Activated T-cell treated with anti-CD3 and anti-CD28 coated beads, Interleukin-2, amount 50 U/mL, for 72 hours (primary cell): Measurements from ENCODE around the gene AQP7. TPM values are rescaled to one million over a fixed set of nuclear protein-coding genes. Genes with fewer than 3 reads are reported as not detected.
"Not testable (repeated sequence)": the region's sequence is repeated elsewhere in the genome, so short reads cannot be mapped to it uniquely, and the experiment has no call there.

ENCODE experiments used
- ATAC-seq, 2 donors: fragments of 150-1000 bp; cut with Tn5 transposase; replicated peaks in 1 of 2; 2 replicates each; pipeline ENCODE4 v1.10.0; 2021; ENCODE audit warnings: moderate library complexity in 2 of 2, mild to moderate bottlenecking in 1 of 2
- DNase-seq, 2 donors: peaks; one replicate each; pipeline ENCODE4 v3.0.0; 2021 to 2022; ENCODE audit warnings: mixed read lengths in 1 of 2
- H3K27ac Mint-ChIP-seq: one replicate; pipeline ENCODE4 v1.8.0; 2022; ENCODE audit warnings: mild to moderate bottlenecking, moderate library complexity, mixed read lengths
- H3K27me3 Mint-ChIP-seq: one replicate; pipeline ENCODE4 v1.8.0; 2022; ENCODE audit warnings: low read depth, mixed read lengths
- H3K36me3 Mint-ChIP-seq, 2 donors: one replicate each; pipeline ENCODE4 v1.8.0; 2022; ENCODE audit warnings: mixed read lengths in 2 of 2, mild to moderate bottlenecking in 1 of 2; ENCODE audit not compliant: insufficient read depth in 2 of 2
- H3K4me1 Mint-ChIP-seq: one replicate; pipeline ENCODE4 v1.8.0; 2022; ENCODE audit warnings: low read depth, mixed read lengths
- H3K4me3 Mint-ChIP-seq, 2 donors: one replicate each; pipeline ENCODE4 v1.8.0; 2022; ENCODE audit warnings: mild to moderate bottlenecking in 2 of 2, mixed read lengths in 2 of 2, moderate library complexity in 2 of 2
- H3K9me3 Mint-ChIP-seq, 2 donors: one replicate each; pipeline ENCODE4 v1.8.0; 2022; ENCODE audit warnings: mixed read lengths in 2 of 2
- total RNA-seq, 2 donors: library from RNA; stranded (reverse); gene quantifications; one replicate each; pipeline ENCODE4 v1.2.3, GENCODE V29; 2022

The AQP7 gene
- total RNA-seq, 2 donors from 2014 or later = not detected

DNA sequence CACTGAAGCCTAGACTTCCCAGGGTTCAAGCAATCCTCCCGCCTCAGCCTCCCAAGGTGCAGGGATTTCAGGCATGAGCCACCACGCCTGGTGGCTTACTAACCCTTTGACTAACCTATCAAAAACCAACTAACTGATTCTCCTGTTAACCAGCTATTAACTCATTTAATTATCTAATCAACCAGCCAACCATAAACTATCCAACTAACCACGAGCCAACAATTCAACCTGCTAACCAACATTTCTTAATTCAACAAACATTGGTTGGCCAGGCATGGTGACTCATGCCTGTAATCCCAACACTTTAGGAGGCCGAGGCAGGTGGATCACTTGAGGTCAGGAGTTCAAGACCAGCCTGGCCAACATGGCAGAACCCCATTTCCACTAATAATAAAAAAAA lies 3.3 kb downstream of the AQP7 start:
- not testable (repeated sequence) for H3K36me3 Mint-ChIP-seq, H3K4me3 Mint-ChIP-seq, H3K9me3 Mint-ChIP-seq, ATAC-seq, DNase-seq, H3K27me3 Mint-ChIP-seq, H3K27ac Mint-ChIP-seq, H3K4me1 Mint-ChIP-seq

DNA sequence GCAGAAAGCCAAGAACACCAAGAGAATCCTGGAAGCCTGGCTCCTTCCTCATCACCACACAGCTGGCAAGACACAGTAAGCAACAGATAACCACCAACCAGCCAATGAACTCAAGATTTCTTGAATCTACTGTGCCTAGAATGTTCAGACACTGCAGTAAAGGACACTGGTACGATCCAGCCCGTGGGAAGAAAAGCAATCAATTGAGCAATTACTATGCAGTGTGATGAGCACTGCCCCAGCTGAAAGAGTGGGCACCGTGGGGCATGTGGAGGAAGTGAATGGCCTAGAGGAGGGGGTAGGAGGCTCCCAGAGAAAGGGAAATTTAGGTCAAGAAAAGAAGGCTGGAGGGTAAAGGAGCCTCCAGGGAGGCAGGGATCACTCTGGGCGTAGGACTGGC lies 4.6 kb downstream of the AQP7 start:
- H3K4me1 Mint-ChIP-seq, H3K36me3 Mint-ChIP-seq, H3K27me3 Mint-ChIP-seq, H3K4me3 Mint-ChIP-seq, ATAC-seq, H3K9me3 Mint-ChIP-seq, H3K27ac Mint-ChIP-seq, DNase-seq: not testable (repeated sequence)

DNA sequence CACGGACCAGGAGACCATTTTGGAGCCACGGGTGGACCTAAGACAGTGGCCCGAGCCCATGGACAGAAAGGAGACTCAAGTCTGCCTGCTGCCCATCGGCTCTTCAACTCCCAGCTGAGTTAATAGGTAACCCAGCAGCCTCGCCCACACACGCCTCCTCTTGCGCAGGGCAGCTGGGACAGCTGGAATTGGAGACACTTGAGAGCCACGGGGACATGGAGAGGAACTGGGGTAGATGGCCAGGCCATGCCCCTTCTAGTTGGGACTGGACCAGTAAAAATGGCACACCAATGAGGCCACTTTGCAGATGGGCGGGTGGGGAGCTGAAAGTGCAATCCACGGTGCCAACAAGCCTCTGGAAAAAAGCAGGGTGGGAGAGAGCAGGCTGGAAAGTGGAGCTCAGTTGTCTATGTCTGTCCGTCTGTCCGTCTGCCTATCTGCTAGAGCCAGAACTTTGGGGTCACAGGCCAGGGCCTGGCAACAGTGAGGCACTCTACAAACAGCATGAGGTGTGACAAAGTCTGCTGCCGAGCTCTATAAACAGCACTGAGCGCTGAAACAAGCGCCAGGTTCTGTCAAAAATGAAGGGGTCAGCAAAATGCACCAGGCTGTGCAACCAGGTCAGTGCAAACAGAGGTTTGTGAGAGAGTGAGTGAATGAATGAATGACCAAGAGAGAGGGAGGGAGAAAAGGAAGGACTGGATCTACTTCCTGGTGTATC lies 7.0 kb downstream of the AQP7 start:
- not testable (repeated sequence) for ATAC-seq, H3K27me3 Mint-ChIP-seq, H3K36me3 Mint-ChIP-seq, H3K4me1 Mint-ChIP-seq, H3K4me3 Mint-ChIP-seq, H3K9me3 Mint-ChIP-seq, H3K27ac Mint-ChIP-seq, DNase-seq

DNA sequence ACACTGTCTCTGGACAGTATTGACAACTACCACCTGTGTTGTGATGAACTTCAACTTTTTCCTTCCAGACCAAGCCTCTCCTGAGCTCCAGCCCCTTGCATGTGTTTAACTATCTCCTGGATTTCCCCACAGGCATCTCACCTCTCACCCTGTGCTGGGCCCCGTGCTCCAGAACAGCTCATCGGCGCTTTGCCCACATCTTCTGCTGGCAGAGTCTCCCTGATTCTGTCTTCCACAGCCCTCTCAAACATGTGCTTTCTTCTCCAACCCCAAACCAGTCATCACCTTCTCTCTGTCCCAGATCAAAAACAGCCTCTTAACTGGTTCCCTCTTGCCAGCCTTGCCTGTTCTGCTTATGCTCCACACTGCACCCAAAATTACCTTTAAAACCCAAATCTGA lies 8.4 kb downstream of the AQP7 start:
- H3K36me3 Mint-ChIP-seq, H3K9me3 Mint-ChIP-seq, H3K4me3 Mint-ChIP-seq, H3K4me1 Mint-ChIP-seq, H3K27ac Mint-ChIP-seq, ATAC-seq, DNase-seq, H3K27me3 Mint-ChIP-seq: not testable (repeated sequence)

DNA sequence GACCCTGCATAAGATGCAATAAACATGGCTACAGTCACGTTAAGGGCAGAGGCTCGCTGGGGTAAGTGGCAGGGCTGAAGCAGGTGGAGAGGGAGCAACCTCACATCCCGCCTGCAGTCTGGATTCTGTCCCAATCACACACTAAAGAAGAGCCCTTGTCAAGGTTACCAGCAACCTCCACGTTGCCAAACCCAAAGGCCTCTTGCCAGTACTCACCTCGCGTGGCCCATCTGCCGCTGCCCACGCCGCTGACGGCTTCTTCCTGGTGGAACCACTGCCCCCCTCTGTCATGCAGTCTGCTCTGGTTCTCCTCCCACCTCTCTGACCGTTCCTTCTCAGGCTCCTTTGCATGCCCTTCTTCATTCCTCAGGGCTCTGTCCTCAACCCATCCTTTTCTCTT lies 8.8 kb downstream of the AQP7 start:
- Mint-ChIP-seq H3K27ac (no peak overlapping the region), H3K4me1 (peaks cover 4% of the 10 kb centered on the region), H3K4me3 (no peak overlapping the region), H3K27me3 (no peaks in the 10 kb centered on the region), H3K9me3 (no peaks in the 10 kb centered on the region), H3K36me3 (no peaks in the 10 kb centered on the region)
- DNase-seq (no peak), ATAC-seq (no peak)

DNA sequence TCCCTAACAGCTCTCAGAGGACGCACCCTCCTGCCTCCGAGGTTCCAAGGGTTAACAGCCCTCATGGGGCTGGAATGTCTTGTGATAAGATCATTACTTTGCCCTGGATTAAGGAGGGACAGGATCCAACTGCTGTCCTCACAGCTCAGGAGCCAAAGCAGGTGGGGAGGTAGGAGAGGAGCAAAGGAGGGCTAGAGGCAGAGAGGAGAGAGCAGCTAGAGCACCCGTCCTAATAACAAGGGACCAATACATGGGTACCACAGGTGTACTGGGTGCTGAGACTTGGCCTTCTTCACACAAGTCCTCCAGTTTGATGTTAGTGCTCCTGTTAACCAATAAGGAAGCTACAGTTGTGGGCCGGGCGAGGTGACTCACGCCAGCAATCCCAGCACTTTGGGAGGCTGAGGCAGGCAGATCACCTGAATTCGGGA lies 9.8 kb downstream of the AQP7 start:
- H3K4me3 Mint-ChIP-seq, H3K4me1 Mint-ChIP-seq, H3K36me3 Mint-ChIP-seq, H3K27ac Mint-ChIP-seq, H3K27me3 Mint-ChIP-seq, DNase-seq, ATAC-seq, H3K9me3 Mint-ChIP-seq: not testable (repeated sequence)

DNA sequence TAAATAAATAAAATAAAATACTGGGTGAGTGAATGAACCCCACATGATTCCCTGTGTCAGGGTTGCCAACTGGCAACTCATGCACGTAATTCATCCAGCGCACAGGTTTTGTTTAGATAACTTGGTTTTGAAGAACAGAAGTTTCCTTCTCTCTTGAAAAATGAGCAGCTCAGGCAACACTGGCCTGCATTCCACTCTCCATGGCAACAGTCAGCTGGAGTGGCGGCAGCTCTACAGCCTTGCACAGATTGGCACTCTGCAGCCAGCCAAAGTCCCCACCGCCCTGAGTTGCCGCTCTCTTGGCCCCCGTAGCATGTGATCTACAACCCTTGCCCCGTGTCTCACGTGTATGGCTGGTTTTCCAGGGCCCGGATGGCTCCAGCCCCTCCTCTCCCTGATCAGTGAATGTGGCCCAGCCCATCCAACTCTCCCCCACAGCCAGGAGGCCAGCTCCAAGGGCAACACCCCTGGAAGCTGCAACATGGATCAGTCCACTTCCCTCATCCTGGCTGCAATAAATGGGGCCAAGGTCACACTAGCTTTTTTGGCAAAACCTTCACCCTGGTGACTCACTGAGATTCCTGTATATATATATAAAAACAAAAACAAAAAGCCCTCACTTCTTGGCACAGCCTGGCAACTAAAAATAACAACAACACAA lies 11.1 kb downstream of the AQP7 start:
- not testable (repeated sequence) for H3K27me3 Mint-ChIP-seq, H3K36me3 Mint-ChIP-seq, H3K4me3 Mint-ChIP-seq, H3K4me1 Mint-ChIP-seq, H3K27ac Mint-ChIP-seq, H3K9me3 Mint-ChIP-seq, ATAC-seq, DNase-seq

DNA sequence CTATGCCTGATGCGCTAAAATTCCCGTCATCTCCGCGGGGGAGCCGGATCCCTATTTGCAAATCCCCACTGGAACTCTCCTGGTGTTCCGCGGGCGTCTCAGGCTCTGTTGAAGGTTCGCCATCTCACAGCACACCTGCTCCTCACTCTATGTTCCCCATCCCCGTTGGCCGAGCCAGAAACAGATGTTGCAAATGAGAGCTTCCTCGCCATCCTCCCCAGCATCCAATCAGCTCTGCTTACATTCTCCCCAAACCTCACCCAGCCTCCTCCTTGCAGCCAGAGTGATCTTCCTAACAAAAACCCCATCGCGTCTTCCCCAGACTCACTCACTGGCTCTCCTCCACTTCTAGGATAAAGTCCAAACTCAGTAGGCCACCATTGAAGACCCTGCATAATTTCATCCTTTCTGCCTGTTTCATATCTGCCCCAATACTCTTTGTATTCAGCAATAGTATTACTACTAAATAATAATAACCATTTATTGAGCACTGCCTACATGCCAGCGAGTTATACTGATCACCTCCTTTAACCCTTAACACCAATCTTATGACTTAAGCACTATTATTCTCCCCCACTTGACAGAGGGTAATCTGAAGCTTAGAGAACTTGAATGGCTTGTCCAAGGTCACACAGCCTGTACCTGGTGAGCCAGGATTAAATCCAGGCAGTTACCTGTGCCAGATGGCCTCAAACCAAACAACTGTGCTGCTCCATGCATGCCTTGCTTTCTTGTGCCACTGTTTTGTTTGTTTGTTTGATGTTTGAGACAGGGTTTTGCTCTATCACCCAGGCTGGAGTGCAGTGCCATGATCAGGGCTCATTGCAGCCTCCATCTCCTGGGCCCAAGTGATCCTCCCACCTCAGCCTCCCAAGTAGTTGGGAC lies 14.0 kb downstream of the AQP7 start:
- ATAC-seq = no peak
- H3K9me3 Mint-ChIP-seq = no peaks in the 10 kb centered on the region
- no peak overlapping the region for H3K4me3 Mint-ChIP-seq
- H3K36me3 Mint-ChIP-seq = no peaks in the 10 kb centered on the region
- no peaks in the 10 kb centered on the region for H3K27me3 Mint-ChIP-seq
- H3K27ac Mint-ChIP-seq = no peak overlapping the region
- DNase-seq = no peak
- no peaks in the 10 kb centered on the region for H3K4me1 Mint-ChIP-seq

DNA sequence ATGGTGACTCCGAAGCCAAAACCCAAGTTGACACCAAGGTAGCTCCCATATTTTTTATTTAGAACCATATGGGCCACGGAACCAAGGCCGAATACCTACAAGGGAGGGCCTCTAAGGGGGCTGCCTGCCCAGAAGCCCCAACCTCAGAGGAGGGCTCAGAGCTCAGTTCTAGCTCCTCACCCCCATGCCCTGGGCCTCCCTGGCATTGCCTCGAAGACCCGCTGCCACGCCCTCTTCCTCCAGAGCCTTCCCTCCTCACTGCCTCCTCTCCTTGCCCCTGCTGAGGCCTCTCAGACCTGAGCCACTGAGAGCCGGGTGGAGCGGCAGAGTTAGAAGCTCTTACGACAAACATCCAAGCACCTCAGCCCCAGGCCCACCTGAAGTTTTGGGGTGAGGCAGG lies 15.4 kb downstream of the AQP7 start:
- not testable (repeated sequence) for ATAC-seq, DNase-seq, H3K36me3 Mint-ChIP-seq, H3K27ac Mint-ChIP-seq, H3K27me3 Mint-ChIP-seq, H3K4me3 Mint-ChIP-seq, H3K9me3 Mint-ChIP-seq, H3K4me1 Mint-ChIP-seq

DNA sequence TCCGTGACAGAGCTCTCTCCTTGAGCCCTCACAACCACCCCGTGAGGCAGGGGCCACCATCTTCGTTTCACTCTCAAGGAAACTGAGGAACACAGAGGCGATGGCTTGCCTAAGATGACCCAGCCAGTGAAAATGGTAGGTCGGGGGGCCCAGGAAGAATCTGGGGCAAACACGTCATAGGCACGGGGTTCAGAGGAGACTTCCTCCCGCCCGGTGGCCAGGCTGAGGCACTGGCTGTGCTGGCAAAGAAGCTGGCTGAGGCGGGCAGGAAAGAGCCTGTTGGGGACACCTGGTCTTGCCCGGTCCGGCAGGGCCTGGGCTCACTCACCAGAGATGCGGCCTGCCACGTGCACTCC lies 15.7 kb downstream of the AQP7 start:
- H3K9me3 Mint-ChIP-seq, DNase-seq, H3K27me3 Mint-ChIP-seq, H3K4me3 Mint-ChIP-seq, H3K4me1 Mint-ChIP-seq, H3K27ac Mint-ChIP-seq, ATAC-seq, H3K36me3 Mint-ChIP-seq: not testable (repeated sequence)

DNA sequence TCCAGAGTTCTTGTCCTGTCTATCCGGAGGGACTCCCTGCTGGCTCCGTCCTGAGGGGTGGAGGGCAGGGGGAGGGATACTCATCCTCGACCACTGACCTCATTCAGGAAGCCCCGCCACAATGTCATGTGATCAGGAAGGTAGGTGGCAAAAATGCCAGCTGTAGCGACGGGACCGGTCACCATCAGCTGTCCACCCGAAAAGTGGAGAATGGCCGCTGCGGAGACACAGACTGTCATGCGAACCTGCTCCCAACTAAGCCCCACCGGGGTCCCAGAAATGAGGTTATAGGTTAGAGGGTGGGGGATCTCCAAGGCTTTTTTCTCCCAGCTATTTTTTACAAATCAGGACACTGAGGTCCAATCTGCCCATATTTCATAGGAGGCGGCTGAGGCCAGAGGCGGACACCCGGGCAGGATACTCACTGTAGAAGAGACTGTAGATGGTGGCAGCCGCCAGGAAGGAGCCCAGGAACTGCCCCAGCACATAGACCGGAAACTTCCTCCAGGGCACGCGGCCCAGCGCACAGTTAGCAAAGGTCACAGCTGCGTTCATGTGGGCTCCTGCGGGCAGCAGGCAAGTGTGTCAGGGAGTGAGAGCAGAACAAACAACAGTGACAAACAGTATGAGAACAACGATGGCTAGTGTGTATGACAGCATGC lies 16.3 kb downstream of the AQP7 start:
- not testable (repeated sequence) for H3K36me3 Mint-ChIP-seq, ATAC-seq, H3K4me1 Mint-ChIP-seq, H3K9me3 Mint-ChIP-seq, DNase-seq, H3K27ac Mint-ChIP-seq, H3K4me3 Mint-ChIP-seq, H3K27me3 Mint-ChIP-seq

DNA sequence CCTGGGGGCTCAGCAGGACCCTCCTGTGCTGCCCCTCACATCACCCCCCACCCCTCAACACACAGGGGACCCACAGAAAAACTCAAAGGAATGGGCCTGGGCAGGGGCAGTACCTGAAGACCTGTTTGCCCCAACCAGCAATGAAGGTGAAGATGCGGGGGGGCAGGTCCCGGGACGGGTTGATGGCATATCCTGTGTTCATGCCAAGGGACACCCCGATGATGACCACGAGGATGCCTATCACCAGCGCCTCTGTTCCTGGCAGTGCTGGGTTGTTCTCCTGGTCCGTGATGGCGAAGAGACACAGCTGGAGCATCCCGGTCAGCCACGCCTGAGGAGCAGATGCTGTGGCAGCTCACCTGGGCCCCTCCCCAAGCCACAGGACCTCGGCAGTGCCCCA lies 16.8 kb downstream of the AQP7 start:
- not testable (repeated sequence) for DNase-seq, H3K9me3 Mint-ChIP-seq, H3K27ac Mint-ChIP-seq, H3K4me1 Mint-ChIP-seq, H3K27me3 Mint-ChIP-seq, H3K4me3 Mint-ChIP-seq, ATAC-seq, H3K36me3 Mint-ChIP-seq

DNA sequence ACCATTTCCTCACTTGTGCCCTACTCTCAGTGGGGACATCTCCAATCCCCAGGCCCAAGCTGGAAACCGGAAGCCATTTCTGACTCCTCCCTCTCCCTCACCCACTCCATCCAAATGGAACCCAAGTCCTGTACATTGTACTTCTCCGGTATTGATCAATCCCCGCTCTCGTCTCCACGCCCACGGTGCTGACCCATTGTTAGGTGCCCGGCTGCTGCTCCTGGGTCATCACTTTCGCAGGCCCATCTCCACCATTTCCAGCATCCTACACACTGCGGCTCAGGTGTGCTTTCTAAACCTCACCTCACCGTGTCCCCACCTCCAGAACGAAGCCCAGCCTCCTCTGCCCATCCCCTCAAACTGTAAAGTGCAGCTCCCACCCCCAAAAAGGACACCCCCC lies 19.0 kb downstream of the AQP7 start:
- H3K9me3 Mint-ChIP-seq, ATAC-seq, H3K4me1 Mint-ChIP-seq, H3K27ac Mint-ChIP-seq, H3K36me3 Mint-ChIP-seq, H3K4me3 Mint-ChIP-seq, DNase-seq, H3K27me3 Mint-ChIP-seq: not testable (repeated sequence)
